ENCODE results near the gene BBOF1.
A peak's percentile ranks its signal among the peaks of the same experiment; 100 is the strongest.
"Not testable (repeated sequence)": the region's sequence is repeated elsewhere in the genome, so short reads cannot be mapped to it uniquely, and the experiment has no call there.

Gene BBOF1

GRCh38 chr14:74018586-74019407 is at the start of gene BBOF1, which contains the start of gene ENTPD5:
BBOF1 (plus strand) TSS chr14:74019349; CDS start chr14:74019479, 130 bp downstream.
ENTPD5 (minus strand) TSS chr14:74019288; CDS start chr14:73988102, 31,186 bp downstream.
- peak; percentile 100 for FAIRE-seq
- peak; percentile 100 for DNase-seq (ENCODE audit: insufficient read length, low spot score)

GRCh38 chr14:73973497-73973896 is 45.7 kb upstream of the BBOF1 start:
- no peak for DNase-seq (ENCODE audit: insufficient read length, low spot score)

GRCh38 chr14:73976125-73976524 is 43.0 kb upstream of the BBOF1 start:
- no peak for DNase-seq (ENCODE audit: insufficient read length, low spot score)
- peak; percentile 20 for FAIRE-seq

More at GRCh38 chr14:73973497-73973896, 45.7 kb upstream of the BBOF1 start:
- FAIRE-seq, result peak; percentile 90

- no peak for FAIRE-seq
- no peak for DNase-seq (ENCODE audit: insufficient read length, low spot score)
Observed at GRCh38 chr14:73977896-73978295, 41.3 kb upstream of the BBOF1 start.

GRCh38 chr14:73988065-73988464 is 31.1 kb upstream of the BBOF1 start:
- no peak for FAIRE-seq
- no peak for DNase-seq (ENCODE audit: insufficient read length, low spot score)

GRCh38 chr14:73988656-73989055 is 30.5 kb upstream of the BBOF1 start:
- FAIRE-seq; DNase-seq (ENCODE audit: insufficient read length, low spot score): not testable (repeated sequence)

GRCh38 chr14:73991092-73991491 is 28.1 kb upstream of the BBOF1 start:
- DNase-seq (ENCODE audit: insufficient read length, low spot score) (no peak), FAIRE-seq (no peak)

GRCh38 chr14:73994926-73995325 is 24.2 kb upstream of the BBOF1 start:
- DNase-seq (ENCODE audit: insufficient read length, low spot score); FAIRE-seq: not testable (repeated sequence)

GRCh38 chr14:73995977-73996378 is 23.2 kb upstream of the BBOF1 start:
- no peak for DNase-seq (ENCODE audit: insufficient read length, low spot score)
- FAIRE-seq, result peak; percentile 69

GRCh38 chr14:73996731-73997107 is 22.4 kb upstream of the BBOF1 start:
- peak; percentile 73 for FAIRE-seq
- DNase-seq (ENCODE audit: insufficient read length, low spot score), result no peak

- FAIRE-seq (no peak), DNase-seq (ENCODE audit: insufficient read length, low spot score) (no peak)
Observed at GRCh38 chr14:73997108-73997943, 21.8 kb upstream of the BBOF1 start.

- FAIRE-seq (peak; percentile 91), DNase-seq (ENCODE audit: insufficient read length, low spot score) (no peak)
Observed at GRCh38 chr14:73997944-73998447, 21.2 kb upstream of the BBOF1 start.

GRCh38 chr14:73998726-73999125 is 20.4 kb upstream of the BBOF1 start:
- no peak for DNase-seq (ENCODE audit: insufficient read length, low spot score)
- FAIRE-seq, result peak; percentile 49

GRCh38 chr14:74005664-74006063 is 13.5 kb upstream of the BBOF1 start:
- FAIRE-seq; DNase-seq (ENCODE audit: insufficient read length, low spot score): not testable (repeated sequence)

GRCh38 chr14:74008843-74009499 is 10.2 kb upstream of the BBOF1 start:
- no peak for DNase-seq (ENCODE audit: insufficient read length, low spot score)
- FAIRE-seq, result peak; percentile 44

- no peak for FAIRE-seq
- DNase-seq (ENCODE audit: insufficient read length, low spot score), result no peak
Observed at GRCh38 chr14:74014299-74014698, 4.8 kb upstream of the BBOF1 start.

- FAIRE-seq, result no peak
- DNase-seq (ENCODE audit: insufficient read length, low spot score), result no peak
Observed at GRCh38 chr14:74015176-74015575, 4.0 kb upstream of the BBOF1 start.

GRCh38 chr14:74015963-74016362 is 3.2 kb upstream of the BBOF1 start:
- no peak for DNase-seq (ENCODE audit: insufficient read length, low spot score)
- no peak for FAIRE-seq

GRCh38 chr14:74018174-74018585 is 969 bp upstream of the BBOF1 start:
- no peak for FAIRE-seq
- peak; percentile 84 for DNase-seq (ENCODE audit: insufficient read length, low spot score)

- FAIRE-seq (no peak), DNase-seq (ENCODE audit: insufficient read length, low spot score) (peak; percentile 47)
Observed at GRCh38 chr14:74019408-74020137, 424 bp downstream of the BBOF1 start.
